Brain microvascular endothelial cell (primary cell): ENCODE data around the gene SPEG.
"Not testable (repeated sequence)": the region's sequence is repeated elsewhere in the genome, so short reads cannot be mapped to it uniquely, and the experiment has no call there.

Experiments
- DNase-seq: peaks from one replicate; pipeline ENCODE4 v3.0.0-alpha.2; 2020
- H3K27ac ChIP-seq: fragments of 250-450 bp; sonication (Bioruptor Pico); 2 replicates; pipeline ENCODE4 v1.5.1; 2020; ENCODE audit warnings: mild to moderate bottlenecking, moderate library complexity
- H3K27me3 ChIP-seq: fragments of 250-450 bp; sonication (Bioruptor Pico); replicated peaks from 2 replicates; pipeline ENCODE4 v1.5.1; 2020; ENCODE audit warnings: mild to moderate bottlenecking
- H3K36me3 ChIP-seq: fragments of 250-450 bp; sonication (Bioruptor Pico); replicated peaks from 2 replicates; pipeline ENCODE4 v1.5.1; 2020; ENCODE audit warnings: mild to moderate bottlenecking
- H3K4me3 ChIP-seq: 2 replicates; pipeline ENCODE4 v1.5.1; 2011; ENCODE audit warnings: low read depth, mild to moderate bottlenecking, control low read depth, low read length, moderate library complexity
- CTCF ChIP-seq: IDR thresholded peaks from 2 replicates; pipeline ENCODE4 v1.5.1; 2011; ENCODE audit warnings: low read depth, mild to moderate bottlenecking, moderate library complexity, low read length, control low read depth, inconsistent platforms; ENCODE audit errors: missing control alignments
- in situ Hi-C: cut with HindIII; loops from 2 replicates; pipeline ENCODE4 v1.10.0; 2017; ENCODE audit warnings: low sequenced_read_pairs, low pct_ligation_motif_present

SPEG gene

DNA sequence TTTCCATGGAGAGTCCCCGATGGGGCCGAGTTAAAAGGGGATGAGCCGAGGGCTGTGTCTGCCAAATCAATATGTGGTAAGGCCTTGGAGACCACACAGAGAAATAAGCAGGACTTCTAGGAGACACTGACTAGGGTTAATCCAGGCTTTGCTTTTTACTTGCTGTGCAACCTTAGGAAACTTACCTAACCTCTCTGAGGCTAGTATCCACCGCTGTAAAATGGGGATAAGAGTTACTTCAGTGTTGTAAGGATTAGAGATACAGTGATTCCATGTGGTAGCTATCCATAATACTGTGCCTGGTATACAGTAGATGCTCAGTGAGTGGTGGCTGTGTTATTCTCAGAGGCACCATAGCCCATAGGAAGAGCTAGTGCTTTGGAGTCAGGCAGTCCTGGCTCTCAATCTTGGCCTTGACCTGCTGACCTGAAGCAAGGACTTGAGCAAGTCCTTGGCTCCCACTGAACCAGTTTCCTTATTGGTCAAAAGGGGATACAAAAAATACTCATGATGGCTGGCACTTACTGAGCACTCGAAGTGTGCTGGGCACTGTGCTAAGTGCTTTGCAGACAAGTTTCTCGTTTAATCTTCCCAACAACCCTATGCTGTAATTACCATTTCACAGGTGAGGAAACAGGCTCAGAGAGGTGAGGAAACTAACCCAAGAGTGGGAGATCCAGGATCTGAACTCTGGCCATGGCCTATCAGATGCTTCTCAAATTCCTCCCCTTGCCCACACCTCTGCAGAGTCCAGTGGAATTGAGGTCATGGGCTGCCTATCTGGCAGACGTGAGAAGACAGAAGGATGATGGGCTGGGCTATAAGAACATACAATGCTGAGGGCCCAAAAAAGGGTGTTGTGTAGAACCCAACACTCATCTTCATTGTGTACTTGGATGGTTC lies 28.4 kb upstream of the SPEG start:
- no peak for TF ChIP-seq CTCF
- Histone ChIP-seq H3K36me3 (no peaks in the 10 kb centered on the region), H3K27ac (no peak overlapping the region), H3K27me3 (no peaks in the 10 kb centered on the region), H3K4me3 (no peak overlapping the region)
- in situ Hi-C loops, result no loop called here
- no peak for DNase-seq

- no peak for TF ChIP-seq CTCF
- in situ Hi-C loops, result no loop called here
- Histone ChIP-seq H3K27ac (no peak overlapping the region), H3K27me3 (no peaks in the 10 kb centered on the region), H3K36me3 (no peaks in the 10 kb centered on the region), H3K4me3 (no peak overlapping the region)
- DNase-seq, result peak; percentile 81
Observed at GRCh38 chr2:219406861-219407230, 27.8 kb upstream of the SPEG start.

DNA sequence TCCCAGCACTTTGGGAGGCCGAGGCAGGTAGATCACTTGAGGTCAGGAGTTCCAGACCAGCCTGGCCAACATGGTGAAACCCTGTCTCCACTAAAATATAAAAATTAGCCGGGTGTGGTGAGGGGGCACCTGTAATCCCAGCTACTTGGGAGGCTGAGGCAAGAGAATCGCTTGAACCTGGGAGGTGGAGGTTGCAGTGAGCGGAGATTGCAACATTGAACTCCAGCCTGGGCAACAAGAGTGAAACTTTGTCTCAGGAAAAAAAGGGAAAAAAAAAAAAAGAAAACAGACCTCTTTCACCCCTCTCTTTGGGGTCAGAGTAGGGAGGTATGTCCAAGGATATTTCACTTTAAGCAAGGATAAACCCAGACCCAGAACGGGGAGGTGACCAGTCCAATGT lies 27.3 kb upstream of the SPEG start:
- H3K27ac ChIP-seq, H3K4me3 ChIP-seq, DNase-seq, H3K36me3 ChIP-seq, in situ Hi-C loops, H3K27me3 ChIP-seq: not testable (repeated sequence)

GRCh38 chr2:219408204-219408603 lies 26.4 kb upstream of the SPEG start:
- in situ Hi-C loops, result no loop called here
- Histone ChIP-seq H3K36me3 (no peaks in the 10 kb centered on the region), H3K4me3 (no peak overlapping the region), H3K27ac (no peak overlapping the region), H3K27me3 (no peaks in the 10 kb centered on the region)
- no peak for TF ChIP-seq CTCF
- no peak for DNase-seq

GRCh38 chr2:219408631-219409030 lies 26.0 kb upstream of the SPEG start:
- in situ Hi-C loops, result no loop called here
- Histone ChIP-seq H3K27ac (no peak overlapping the region), H3K36me3 (no peaks in the 10 kb centered on the region)

DNA sequence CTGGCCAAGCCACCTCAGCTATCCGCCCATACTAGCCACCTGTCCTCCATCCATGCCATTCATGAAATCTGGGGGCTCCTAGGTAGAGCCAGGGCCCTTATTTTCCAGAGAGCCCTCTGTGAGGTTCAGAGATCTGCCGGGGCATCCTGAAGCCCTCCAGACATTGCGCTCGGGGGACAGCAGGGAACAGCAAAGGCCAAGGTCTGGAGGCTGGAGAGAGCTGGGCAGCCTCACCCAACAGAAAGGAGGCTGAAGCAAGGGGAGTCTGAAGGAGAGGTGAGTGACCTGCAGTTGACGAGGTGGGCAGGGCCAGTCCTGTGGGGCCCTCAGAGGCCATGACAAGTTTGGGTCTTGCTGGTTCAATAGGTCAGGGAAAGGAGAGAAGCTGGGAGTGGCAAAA lies 25.0 kb upstream of the SPEG start:
- H3K4me3 ChIP-seq, result no peak overlapping the region
- no peak for TF ChIP-seq CTCF
- no peaks in the 10 kb centered on the region for H3K27me3 ChIP-seq
- H3K36me3 ChIP-seq, result no peaks in the 10 kb centered on the region
- no peak for DNase-seq
- in situ Hi-C loops, result no loop called here
- H3K27ac ChIP-seq, result no peak overlapping the region

More at GRCh38 chr2:219408631-219409030, 26.0 kb upstream of the SPEG start:
- no peak overlapping the region for H3K4me3 ChIP-seq
- DNase-seq, result no peak
- no peaks in the 10 kb centered on the region for H3K27me3 ChIP-seq
- no peak for TF ChIP-seq CTCF
